ENCODE measurements around the gene NRG3. TPM values are rescaled to one million over a fixed set of nuclear protein-coding genes. Genes with fewer than 3 reads are reported as not detected.

Gene NRG3
- total RNA-seq, 1 donor from 2014 or later, result 8.2 TPM

DNA sequence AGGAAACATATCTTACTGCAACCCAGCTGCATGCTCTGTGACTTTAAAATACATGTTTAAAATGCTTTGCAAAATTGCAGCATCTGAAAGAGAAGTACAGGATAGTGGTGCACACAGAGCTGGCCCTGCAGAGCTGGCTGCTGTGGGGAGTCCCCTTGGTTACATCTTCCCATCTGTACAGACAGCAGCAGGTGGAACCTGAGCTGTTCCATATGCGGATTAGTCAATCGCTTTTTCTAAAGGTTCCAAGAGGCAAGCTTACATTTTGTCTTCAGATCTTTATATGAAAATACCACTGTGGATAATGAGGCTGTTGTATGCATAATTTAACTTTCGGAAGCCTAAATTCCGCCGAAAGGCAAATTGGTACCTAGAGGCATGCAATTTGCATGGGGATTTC lies 444.1 kb downstream of the NRG3 start:
- Mint-ChIP-seq H3K27me3 (ENCODE audit: unreplicated experiment) (peaks cover 1% of the 10 kb centered on the region), H3K27ac (ENCODE audit: unreplicated experiment) (no peak overlapping the region), H3K36me3 (ENCODE audit: low read depth, unreplicated experiment) (no peaks in the 10 kb centered on the region), H3K4me3 (ENCODE audit: unreplicated experiment) (no peak overlapping the region), H3K4me1 (ENCODE audit: unreplicated experiment) (no peaks in the 10 kb centered on the region), H3K9me3 (ENCODE audit: unreplicated experiment) (no peaks in the 10 kb centered on the region)
- TF ChIP-seq, protein P1, sequence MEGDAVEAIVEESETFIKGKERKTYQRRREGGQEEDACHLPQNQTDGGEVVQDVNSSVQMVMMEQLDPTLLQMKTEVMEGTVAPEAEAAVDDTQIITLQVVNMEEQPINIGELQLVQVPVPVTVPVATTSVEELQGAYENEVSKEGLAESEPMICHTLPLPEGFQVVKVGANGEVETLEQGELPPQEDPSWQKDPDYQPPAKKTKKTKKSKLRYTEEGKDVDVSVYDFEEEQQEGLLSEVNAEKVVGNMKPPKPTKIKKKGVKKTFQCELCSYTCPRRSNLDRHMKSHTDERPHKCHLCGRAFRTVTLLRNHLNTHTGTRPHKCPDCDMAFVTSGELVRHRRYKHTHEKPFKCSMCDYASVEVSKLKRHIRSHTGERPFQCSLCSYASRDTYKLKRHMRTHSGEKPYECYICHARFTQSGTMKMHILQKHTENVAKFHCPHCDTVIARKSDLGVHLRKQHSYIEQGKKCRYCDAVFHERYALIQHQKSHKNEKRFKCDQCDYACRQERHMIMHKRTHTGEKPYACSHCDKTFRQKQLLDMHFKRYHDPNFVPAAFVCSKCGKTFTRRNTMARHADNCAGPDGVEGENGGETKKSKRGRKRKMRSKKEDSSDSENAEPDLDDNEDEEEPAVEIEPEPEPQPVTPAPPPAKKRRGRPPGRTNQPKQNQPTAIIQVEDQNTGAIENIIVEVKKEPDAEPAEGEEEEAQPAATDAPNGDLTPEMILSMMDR (IDR thresholded peaks at IDR 0.05; ENCODE audit: unreplicated experiment), result no peak
- no peak for DNase-seq (ENCODE audit: low spot score)

DNA sequence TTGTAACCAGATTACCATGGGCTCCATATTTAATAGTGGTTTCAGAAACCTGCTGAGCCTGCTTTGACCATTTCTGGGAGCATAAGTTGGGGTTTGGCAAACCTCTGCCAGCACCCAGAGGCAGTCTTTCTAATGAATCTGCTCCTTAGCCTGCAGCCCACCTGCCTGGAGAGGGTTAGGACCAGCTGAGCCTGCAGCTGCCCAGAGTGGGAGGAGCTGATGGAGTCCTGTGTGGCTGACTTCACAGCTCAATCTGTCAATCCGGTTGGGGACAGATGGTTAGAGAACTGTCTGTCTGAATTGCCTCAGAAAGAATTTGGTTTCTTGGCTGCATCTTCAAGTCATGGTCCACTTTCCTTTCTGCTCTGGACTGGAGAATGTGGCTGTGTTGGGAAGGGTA lies 444.6 kb downstream of the NRG3 start:
- peaks cover 1% of the 10 kb centered on the region for H3K27me3 Mint-ChIP-seq (ENCODE audit: unreplicated experiment)
- no peak for DNase-seq (ENCODE audit: low spot score)
- TF ChIP-seq, protein P1 (IDR thresholded peaks at IDR 0.05; ENCODE audit: unreplicated experiment), result no peak
- H3K4me3 Mint-ChIP-seq (ENCODE audit: unreplicated experiment), result no peak overlapping the region
- no peaks in the 10 kb centered on the region for H3K36me3 Mint-ChIP-seq (ENCODE audit: low read depth, unreplicated experiment)
- H3K9me3 Mint-ChIP-seq (ENCODE audit: unreplicated experiment), result no peaks in the 10 kb centered on the region
- no peaks in the 10 kb centered on the region for H3K4me1 Mint-ChIP-seq (ENCODE audit: unreplicated experiment)
- no peak overlapping the region for H3K27ac Mint-ChIP-seq (ENCODE audit: unreplicated experiment)

DNA sequence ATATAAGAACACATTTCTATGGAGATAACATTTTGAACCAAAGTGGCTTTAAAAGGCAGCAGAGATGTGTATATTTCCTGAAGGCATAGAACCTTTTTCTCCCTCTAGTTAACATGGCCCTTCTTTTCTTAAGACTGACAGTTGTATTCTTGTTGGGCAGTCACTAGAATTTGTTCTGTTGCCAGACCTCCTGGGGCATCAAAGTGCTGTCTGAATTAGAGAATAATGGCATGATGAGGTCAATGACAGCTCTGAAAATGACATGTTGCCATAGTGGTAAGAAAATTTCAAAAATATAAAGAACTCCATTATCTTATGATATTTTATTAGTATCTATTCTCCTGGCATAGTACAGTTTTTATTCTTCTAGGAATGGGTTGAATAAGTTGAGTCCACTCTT lies 446.7 kb downstream of the NRG3 start:
- no peak for DNase-seq (ENCODE audit: low spot score)
- TF ChIP-seq, protein P1 (IDR thresholded peaks at IDR 0.05; ENCODE audit: unreplicated experiment), result no peak
- no peaks in the 10 kb centered on the region for H3K36me3 Mint-ChIP-seq (ENCODE audit: low read depth, unreplicated experiment)
- H3K4me1 Mint-ChIP-seq (ENCODE audit: unreplicated experiment), result no peaks in the 10 kb centered on the region
- H3K27me3 Mint-ChIP-seq (ENCODE audit: unreplicated experiment), result peaks cover 1% of the 10 kb centered on the region
- H3K4me3 Mint-ChIP-seq (ENCODE audit: unreplicated experiment), result no peak overlapping the region
- H3K9me3 Mint-ChIP-seq (ENCODE audit: unreplicated experiment), result no peaks in the 10 kb centered on the region
- no peak overlapping the region for H3K27ac Mint-ChIP-seq (ENCODE audit: unreplicated experiment)

DNA sequence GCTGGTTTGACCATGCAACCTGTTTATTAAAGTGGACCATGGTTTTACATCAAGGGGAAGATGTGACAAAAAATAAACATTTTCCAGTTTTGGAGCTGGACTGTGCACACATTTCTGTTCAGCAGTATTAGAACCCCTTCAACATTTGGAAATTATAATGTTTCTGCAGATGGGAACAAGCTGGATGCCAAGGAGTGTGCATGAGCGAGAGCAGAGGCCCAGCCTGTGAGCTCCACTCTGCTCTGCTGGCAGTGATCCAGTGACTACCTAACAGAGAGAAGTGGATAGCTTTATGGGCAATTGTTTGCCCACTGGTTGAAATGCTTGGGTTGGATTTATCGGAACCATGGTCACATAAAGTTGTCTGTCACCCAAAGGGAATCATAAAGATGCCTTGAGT lies 456.7 kb downstream of the NRG3 start:
- no peak overlapping the region for H3K27ac Mint-ChIP-seq (ENCODE audit: unreplicated experiment)
- no peak for DNase-seq (ENCODE audit: low spot score)
- H3K36me3 Mint-ChIP-seq (ENCODE audit: low read depth, unreplicated experiment), result no peaks in the 10 kb centered on the region
- H3K4me1 Mint-ChIP-seq (ENCODE audit: unreplicated experiment), result no peaks in the 10 kb centered on the region
- no peak overlapping the region for H3K4me3 Mint-ChIP-seq (ENCODE audit: unreplicated experiment)
- H3K9me3 Mint-ChIP-seq (ENCODE audit: unreplicated experiment), result no peaks in the 10 kb centered on the region
- TF ChIP-seq, protein P1 (IDR thresholded peaks at IDR 0.05; ENCODE audit: unreplicated experiment), result no peak
- no peaks in the 10 kb centered on the region for H3K27me3 Mint-ChIP-seq (ENCODE audit: unreplicated experiment)

DNA sequence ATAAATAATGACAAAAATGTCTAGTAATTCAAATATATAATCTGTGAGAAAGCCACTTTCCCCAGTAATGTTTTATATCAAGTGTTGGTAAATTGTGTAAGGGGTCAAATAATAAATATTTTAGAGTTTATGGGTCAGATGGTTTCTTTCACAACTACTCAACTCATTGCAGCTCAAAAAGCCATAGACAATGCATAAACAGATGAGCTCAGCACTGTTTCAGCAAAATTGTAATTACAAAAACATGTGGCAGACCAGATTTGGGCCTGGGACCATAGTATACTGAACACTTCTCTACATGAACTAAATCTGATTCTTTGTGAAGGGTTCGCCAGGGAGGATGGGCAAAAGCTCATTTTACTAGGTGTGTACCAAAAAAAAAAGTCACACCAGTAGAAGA lies 460.8 kb downstream of the NRG3 start:
- DNase-seq (ENCODE audit: low spot score), result no peak
- Mint-ChIP-seq H3K36me3 (ENCODE audit: low read depth, unreplicated experiment) (no peaks in the 10 kb centered on the region), H3K27me3 (ENCODE audit: unreplicated experiment) (no peaks in the 10 kb centered on the region), H3K27ac (ENCODE audit: unreplicated experiment) (no peak overlapping the region), H3K4me1 (ENCODE audit: unreplicated experiment) (no peaks in the 10 kb centered on the region), H3K4me3 (ENCODE audit: unreplicated experiment) (no peak overlapping the region), H3K9me3 (ENCODE audit: unreplicated experiment) (no peaks in the 10 kb centered on the region)
- TF ChIP-seq, protein P1 (IDR thresholded peaks at IDR 0.05; ENCODE audit: unreplicated experiment), result no peak
